Dermis microvascular lymphatic vessel endothelial cell (primary cell): ENCODE measurements around the gene GZF1. TPM values are rescaled to one million over a fixed set of nuclear protein-coding genes. Genes with fewer than 3 reads are reported as not detected.
A peak's percentile ranks its signal among the peaks of the same experiment; 100 is the strongest.
"Not testable (repeated sequence)": the region's sequence is repeated elsewhere in the genome, so short reads cannot be mapped to it uniquely, and the experiment has no call there.

ENCODE experiments used
- DNase-seq, 2 donors: peaks; one replicate each; pipeline versions ENCODE4 v3.0.0 to v3.0.0-alpha.2; 2010; ENCODE audit warnings: low read depth in 2 of 2
- total RNA-seq: library from RNA; depleted of rRNA; stranded (reverse); fragments of >200 nt; gene quantifications from 2 replicates; pipeline ENCODE4 v1.2.1, GENCODE V29; 2014

The GZF1 gene
- total RNA-seq, 1 donor from 2014 or later: 14.6 TPM

- DNase-seq: no peak
These were observed 16.0 kb upstream of the GZF1 start for GRCh38 chr20:23346002-23346401.

- DNase-seq: no peak
These were observed 14.2 kb upstream of the GZF1 start for GRCh38 chr20:23347791-23348190.

- DNase-seq: not testable (repeated sequence)
These were observed 13.5 kb upstream of the GZF1 start for GRCh38 chr20:23348510-23348909.

GRCh38 chr20:23349338-23350195, 12.4 kb upstream of the GZF1 start:
- DNase-seq: peak in 1 of 2 donors; percentile 85

- DNase-seq: peak; percentile 98 to 99
These were observed 11.6 kb upstream of the GZF1 start, which contains the start of gene NXT1 for GRCh38 chr20:23350196-23350903. Gene NXT1, plus strand, starts transcription at chr20:23350791. Its CDS starts 3,251 bp downstream, at chr20:23354042.

GRCh38 chr20:23350904-23351838, 10.8 kb upstream of the GZF1 start:
- DNase-seq: peak in 1 of 2 donors; percentile 73

- no peak for DNase-seq
These were observed 5.8 kb upstream of the GZF1 start for GRCh38 chr20:23356203-23356602.

- peak; percentile 81 to 99 for DNase-seq
These were observed 4.0 kb upstream of the GZF1 start for GRCh38 chr20:23357767-23358562.

- DNase-seq: no peak
These were observed 3.4 kb upstream of the GZF1 start for GRCh38 chr20:23358563-23358906.

GRCh38 chr20:23358923-23359593, 2.9 kb upstream of the GZF1 start:
- no peak for DNase-seq

- no peak for DNase-seq
These were observed 1.5 kb upstream of the GZF1 start for GRCh38 chr20:23360531-23360930.

- peak in 1 of 2 donors; percentile 24 for DNase-seq
These were observed 885 bp upstream of the GZF1 start for GRCh38 chr20:23361119-23361475.

GRCh38 chr20:23362392-23363256, 642 bp downstream of the GZF1 start:
- peak in 1 of 2 donors; percentile 77 for DNase-seq

- DNase-seq: no peak
These were observed 1.3 kb downstream of the GZF1 start for GRCh38 chr20:23363257-23363649.

- no peak for DNase-seq
These were observed 3.6 kb downstream of the GZF1 start for GRCh38 chr20:23365390-23366165.

GRCh38 chr20:23366384-23366783, 4.4 kb downstream of the GZF1 start:
- peak in 1 of 2 donors; percentile 32 for DNase-seq

- no peak for DNase-seq
These were observed 5.8 kb downstream of the GZF1 start for GRCh38 chr20:23367770-23368169.

- no peak for DNase-seq
These were observed 6.5 kb downstream of the GZF1 start for GRCh38 chr20:23368316-23369071.
